K562 (cell line): ENCODE data around the gene TBC1D7. TPM values are rescaled to one million over a fixed set of nuclear protein-coding genes. Genes with fewer than 3 reads are reported as not detected.

Experiments
- ARHGAP35 ChIP-seq: fragments of 450-650 bp; IDR thresholded peaks from 2 replicates; pipeline ENCODE4 v1.6.1; 2018; ENCODE audit not compliant: partially characterized antibody
- ARNT ChIP-seq, 2 experiments: fragments of 450-650 bp; IDR thresholded peaks; 2 replicates each; pipeline ENCODE4 v1.6.1; 2016; ENCODE audit warnings: mild to moderate bottlenecking in 1 of 2
- CBFA2T2 ChIP-seq: fragments of 450-650 bp; conservative IDR thresholded peaks from 2 replicates; pipeline ENCODE4 v1.6.1; 2017; ENCODE audit warnings: mild to moderate bottlenecking
- ELF2 ChIP-seq: fragments of 250-450 bp; sonication (Bioruptor Pico); IDR thresholded peaks from 2 replicates; pipeline ENCODE4 v1.5.0; 2021; ENCODE audit warnings: mild to moderate bottlenecking
- HDAC1 ChIP-seq, 2 experiments: fragments of 450-650 bp; IDR thresholded peaks; 2 replicates each; pipeline ENCODE4 v1.6.1; 2016 to 2017; ENCODE audit warnings: inconsistent platforms in 1 of 2, mild to moderate bottlenecking in 1 of 2, moderate library complexity in 1 of 2
- MTA2 ChIP-seq: fragments of 450-650 bp; IDR thresholded peaks from 2 replicates; pipeline ENCODE4 v1.6.1; 2016; ENCODE audit warnings: low read depth
- NCOR1 ChIP-seq: fragments of 450-650 bp; IDR thresholded peaks from 2 replicates; pipeline ENCODE4 v1.6.1; 2016; ENCODE audit warnings: mild to moderate bottlenecking, moderate library complexity
- RHOXF2B ChIP-seq: fragments of 250-450 bp; sonication (Bioruptor Pico); conservative IDR thresholded peaks from 2 replicates; pipeline ENCODE4 v1.5.1; 2021
- SMAD4 ChIP-seq: fragments of 250-450 bp; sonication (Bioruptor Pico); conservative IDR thresholded peaks from 2 replicates; pipeline ENCODE4 v1.8.0; 2021; ENCODE audit warnings: inconsistent platforms, mild to moderate bottlenecking, moderate library complexity
- SMARCA4 ChIP-seq: fragments of 450-650 bp; IDR thresholded peaks from 2 replicates; pipeline ENCODE4 v1.6.1; 2016
- SMARCC2 ChIP-seq: fragments of 450-650 bp; IDR thresholded peaks from 2 replicates; pipeline ENCODE4 v1.6.1; 2017; ENCODE audit warnings: antibody characterized with exemption, moderate library complexity, mild to moderate bottlenecking, low read depth
- SP1 ChIP-seq: sonication (generic); formaldehyde crosslinking; IDR thresholded peaks from 2 replicates; pipeline ENCODE4 v1.8.1; 2022; ENCODE audit warnings: mild to moderate bottlenecking, missing genetic modification reagents
- TAF7 ChIP-seq: fragments of 450-650 bp; IDR thresholded peaks from 2 replicates; pipeline ENCODE4 v1.6.1; 2016; ENCODE audit warnings: missing genetic modification characterization, missing compliant biosample characterization
- TCF3 ChIP-seq: sonication (generic); formaldehyde crosslinking; IDR thresholded peaks from 2 replicates; pipeline ENCODE4 v1.4.0; 2020; ENCODE audit warnings: mild to moderate bottlenecking, missing genetic modification reagents
- TCF7 ChIP-seq: sonication (generic); IDR thresholded peaks from 2 replicates; pipeline ENCODE4 v1.6.1; 2016; ENCODE audit warnings: antibody characterized with exemption, borderline replicate concordance
- TEAD1 ChIP-seq, 2 experiments: fragments of 450-650 bp in 1 of 2; sonication (generic) in 1 of 2; formaldehyde crosslinking; IDR thresholded peaks; 2 replicates each; pipeline versions ENCODE4 v1.4.0 to v1.8.0; 2020 to 2022; ENCODE audit warnings: mild to moderate bottlenecking in 2 of 2, missing genetic modification reagents in 1 of 2
- YBX1 ChIP-seq: fragments of 450-650 bp; IDR thresholded peaks from 2 replicates; pipeline ENCODE4 v1.7.1; 2016; ENCODE audit warnings: mild to moderate bottlenecking
- polyA plus RNA-seq, 8 experiments: library from polyadenylated mRNA; depleted of rRNA in 4 of 8; stranded (reverse) in 5 of 8; unstranded in 3 of 8; fragments of >200 nt; fragmentation: Nextera tagmentation in 2 of 8; fragmentation: Illumina TruSeq in 1 of 8; extraction: Ambion mirVana in 2 of 8; extraction: Trizol in 1 of 8; gene quantifications; 2 replicates each; pipeline versions ENCODE4 v1.2.1 to v1.2.3, GENCODE V29; 2011 to 2014; ENCODE audit warnings: inconsistent platforms in 1 of 8, missing spikeins in 1 of 8
- total RNA-seq, 7 experiments: library from RNA; depleted of rRNA in 6 of 7; stranded (reverse); fragments of >200 nt in 6 of 7; fragmentation: Illumina TruSeq in 2 of 7; extraction: Trizol in 2 of 7; gene quantifications; 2 replicates each; pipeline versions ENCODE4 v1.2.1 to v1.2.3, GENCODE V29; 2011 to 2021; ENCODE audit warnings: low replicate concordance in 1 of 7
- TF ChIP-seq, protein P1 (sequence below), 2 experiments: fragments of 200-800 bp in 1 of 2; sonication (Bioruptor generic) in 1 of 2; sonication (generic) in 1 of 2; formaldehyde crosslinking in 1 of 2; IDR thresholded peaks in 1 of 2; conservative IDR thresholded peaks in 1 of 2; 2 replicates each; pipeline versions ENCODE4 v1.5.0 to v1.6.1; 2016 to 2020; ENCODE audit warnings: missing compliant biosample characterization in 1 of 2, missing genetic modification characterization in 1 of 2, missing genetic modification reagents in 1 of 2
- TF ChIP-seq, protein P2 (sequence below), 3 experiments: IDR thresholded peaks in 2 of 3; conservative IDR thresholded peaks in 1 of 3; 2 replicates each; pipeline ENCODE4 v1.5.1; 2011 to 2012; ENCODE audit warnings: low read length in 3 of 3, mild to moderate bottlenecking in 3 of 3, control low read depth in 2 of 3, improper control_type of control experiment in 1 of 3, inconsistent platforms in 1 of 3, low read depth in 1 of 3, mixed read lengths in 1 of 3, moderate library complexity in 1 of 3; ENCODE audit not compliant: insufficient read depth in 2 of 3
- TF ChIP-seq, protein P3 (sequence below): sonication (generic); formaldehyde crosslinking; IDR thresholded peaks from 2 replicates; pipeline ENCODE4 v1.9.0; 2022; ENCODE audit warnings: mild to moderate bottlenecking, missing genetic modification reagents
- TF ChIP-seq, protein P4 (sequence below): fragments of 200-800 bp; sonication (Bioruptor generic); IDR thresholded peaks from 2 replicates; pipeline ENCODE4 v1.6.1; 2016; ENCODE audit warnings: missing genetic modification characterization, missing compliant biosample characterization

The TBC1D7 gene
- total and polyA plus RNA-seq, 9 of the 15 experiments (the other 6 are each of a cell fraction or from before 2014, with no cell fraction given), result 49.4 to 107 (median 61.1) TPM

DNA sequence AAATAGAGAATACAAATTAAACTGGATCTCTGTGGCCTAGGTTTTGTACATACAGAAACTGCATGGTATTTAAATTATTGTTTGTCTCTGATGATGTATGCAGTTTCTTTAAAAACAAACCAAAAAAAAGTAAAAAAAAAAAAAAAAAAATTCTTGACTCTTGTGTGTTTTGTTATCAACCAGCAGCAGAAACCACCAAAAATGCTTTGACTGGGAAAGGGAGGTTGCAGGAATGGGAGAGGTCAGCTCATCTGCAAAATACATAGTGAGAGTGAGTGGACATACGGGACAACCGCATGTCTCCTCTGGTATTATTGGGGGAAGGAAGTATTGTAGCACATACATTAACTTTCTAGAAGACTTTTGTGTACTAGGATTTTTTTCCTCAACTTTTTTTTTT lies 38.0 kb downstream of the TBC1D7 start (continued):
- TF ChIP-seq NCOR1, result peak; percentile 67
- TF ChIP-seq TAF7 (tag), result no peak
- TF ChIP-seq, protein P1, sequence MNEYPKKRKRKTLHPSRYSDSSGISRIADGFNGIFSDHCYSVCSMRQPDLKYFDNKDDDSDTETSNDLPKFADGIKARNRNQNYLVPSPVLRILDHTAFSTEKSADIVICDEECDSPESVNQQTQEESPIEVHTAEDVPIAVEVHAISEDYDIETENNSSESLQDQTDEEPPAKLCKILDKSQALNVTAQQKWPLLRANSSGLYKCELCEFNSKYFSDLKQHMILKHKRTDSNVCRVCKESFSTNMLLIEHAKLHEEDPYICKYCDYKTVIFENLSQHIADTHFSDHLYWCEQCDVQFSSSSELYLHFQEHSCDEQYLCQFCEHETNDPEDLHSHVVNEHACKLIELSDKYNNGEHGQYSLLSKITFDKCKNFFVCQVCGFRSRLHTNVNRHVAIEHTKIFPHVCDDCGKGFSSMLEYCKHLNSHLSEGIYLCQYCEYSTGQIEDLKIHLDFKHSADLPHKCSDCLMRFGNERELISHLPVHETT (CRISPR knock-in tag; conservative IDR thresholded peaks at IDR 0.05 in 1 of 2, IDR thresholded peaks at IDR 0.05 in 1 of 2), result 0 out of 4 replicates have a peak, but pooled peaks of 1 of the 2 experiments have one; percentile 26
- TF ChIP-seq, protein P2, sequence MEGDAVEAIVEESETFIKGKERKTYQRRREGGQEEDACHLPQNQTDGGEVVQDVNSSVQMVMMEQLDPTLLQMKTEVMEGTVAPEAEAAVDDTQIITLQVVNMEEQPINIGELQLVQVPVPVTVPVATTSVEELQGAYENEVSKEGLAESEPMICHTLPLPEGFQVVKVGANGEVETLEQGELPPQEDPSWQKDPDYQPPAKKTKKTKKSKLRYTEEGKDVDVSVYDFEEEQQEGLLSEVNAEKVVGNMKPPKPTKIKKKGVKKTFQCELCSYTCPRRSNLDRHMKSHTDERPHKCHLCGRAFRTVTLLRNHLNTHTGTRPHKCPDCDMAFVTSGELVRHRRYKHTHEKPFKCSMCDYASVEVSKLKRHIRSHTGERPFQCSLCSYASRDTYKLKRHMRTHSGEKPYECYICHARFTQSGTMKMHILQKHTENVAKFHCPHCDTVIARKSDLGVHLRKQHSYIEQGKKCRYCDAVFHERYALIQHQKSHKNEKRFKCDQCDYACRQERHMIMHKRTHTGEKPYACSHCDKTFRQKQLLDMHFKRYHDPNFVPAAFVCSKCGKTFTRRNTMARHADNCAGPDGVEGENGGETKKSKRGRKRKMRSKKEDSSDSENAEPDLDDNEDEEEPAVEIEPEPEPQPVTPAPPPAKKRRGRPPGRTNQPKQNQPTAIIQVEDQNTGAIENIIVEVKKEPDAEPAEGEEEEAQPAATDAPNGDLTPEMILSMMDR (IDR thresholded peaks at IDR 0.05 in 2 of 3, conservative IDR thresholded peaks at IDR 0.05 in 1 of 3; ENCODE audit: insufficient read depth in 2 of 3, low read depth in 1 of 3, low read length in 3 of 3), result no peak
- peak; percentile 61; the same call in 1 of the 2 replicates for TF ChIP-seq SMARCC2
- TF ChIP-seq ARHGAP35, result no peak
- TF ChIP-seq HDAC1 (IDR thresholded peaks at IDR 0.05), result peak in 1 of 2 experiments; percentile 58; a peak in 1 of 4 replicates
- peak; percentile 54 for TF ChIP-seq MTA2
- no peak for TF ChIP-seq YBX1
- no peak for TF ChIP-seq SMAD4
- TF ChIP-seq RHOXF2B, result no peak
- no peak for TF ChIP-seq TCF7
- TF ChIP-seq ELF2 (CRISPR knock-in tag), result no peak
- TF ChIP-seq SMARCA4, result peak; percentile 81
- TF ChIP-seq TEAD1 (CRISPR knock-in tag; IDR thresholded peaks at IDR 0.05), result peak in 1 of 2 experiments; percentile 79; a peak in 2 of 4 replicates
- TF ChIP-seq SP1 (CRISPR knock-in tag), result no peak
- TF ChIP-seq, protein P3, sequence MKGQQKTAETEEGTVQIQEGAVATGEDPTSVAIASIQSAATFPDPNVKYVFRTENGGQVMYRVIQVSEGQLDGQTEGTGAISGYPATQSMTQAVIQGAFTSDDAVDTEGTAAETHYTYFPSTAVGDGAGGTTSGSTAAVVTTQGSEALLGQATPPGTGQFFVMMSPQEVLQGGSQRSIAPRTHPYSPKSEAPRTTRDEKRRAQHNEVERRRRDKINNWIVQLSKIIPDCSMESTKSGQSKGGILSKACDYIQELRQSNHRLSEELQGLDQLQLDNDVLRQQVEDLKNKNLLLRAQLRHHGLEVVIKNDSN (CRISPR knock-in tag), result no peak
- TF ChIP-seq, protein P4, sequence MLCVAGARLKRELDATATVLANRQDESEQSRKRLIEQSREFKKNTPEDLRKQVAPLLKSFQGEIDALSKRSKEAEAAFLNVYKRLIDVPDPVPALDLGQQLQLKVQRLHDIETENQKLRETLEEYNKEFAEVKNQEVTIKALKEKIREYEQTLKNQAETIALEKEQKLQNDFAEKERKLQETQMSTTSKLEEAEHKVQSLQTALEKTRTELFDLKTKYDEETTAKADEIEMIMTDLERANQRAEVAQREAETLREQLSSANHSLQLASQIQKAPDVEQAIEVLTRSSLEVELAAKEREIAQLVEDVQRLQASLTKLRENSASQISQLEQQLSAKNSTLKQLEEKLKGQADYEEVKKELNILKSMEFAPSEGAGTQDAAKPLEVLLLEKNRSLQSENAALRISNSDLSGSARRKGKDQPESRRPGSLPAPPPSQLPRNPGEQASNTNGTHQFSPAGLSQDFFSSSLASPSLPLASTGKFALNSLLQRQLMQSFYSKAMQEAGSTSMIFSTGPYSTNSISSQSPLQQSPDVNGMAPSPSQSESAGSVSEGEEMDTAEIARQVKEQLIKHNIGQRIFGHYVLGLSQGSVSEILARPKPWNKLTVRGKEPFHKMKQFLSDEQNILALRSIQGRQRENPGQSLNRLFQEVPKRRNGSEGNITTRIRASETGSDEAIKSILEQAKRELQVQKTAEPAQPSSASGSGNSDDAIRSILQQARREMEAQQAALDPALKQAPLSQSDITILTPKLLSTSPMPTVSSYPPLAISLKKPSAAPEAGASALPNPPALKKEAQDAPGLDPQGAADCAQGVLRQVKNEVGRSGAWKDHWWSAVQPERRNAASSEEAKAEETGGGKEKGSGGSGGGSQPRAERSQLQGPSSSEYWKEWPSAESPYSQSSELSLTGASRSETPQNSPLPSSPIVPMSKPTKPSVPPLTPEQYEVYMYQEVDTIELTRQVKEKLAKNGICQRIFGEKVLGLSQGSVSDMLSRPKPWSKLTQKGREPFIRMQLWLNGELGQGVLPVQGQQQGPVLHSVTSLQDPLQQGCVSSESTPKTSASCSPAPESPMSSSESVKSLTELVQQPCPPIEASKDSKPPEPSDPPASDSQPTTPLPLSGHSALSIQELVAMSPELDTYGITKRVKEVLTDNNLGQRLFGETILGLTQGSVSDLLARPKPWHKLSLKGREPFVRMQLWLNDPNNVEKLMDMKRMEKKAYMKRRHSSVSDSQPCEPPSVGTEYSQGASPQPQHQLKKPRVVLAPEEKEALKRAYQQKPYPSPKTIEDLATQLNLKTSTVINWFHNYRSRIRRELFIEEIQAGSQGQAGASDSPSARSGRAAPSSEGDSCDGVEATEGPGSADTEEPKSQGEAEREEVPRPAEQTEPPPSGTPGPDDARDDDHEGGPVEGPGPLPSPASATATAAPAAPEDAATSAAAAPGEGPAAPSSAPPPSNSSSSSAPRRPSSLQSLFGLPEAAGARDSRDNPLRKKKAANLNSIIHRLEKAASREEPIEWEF (CRISPR knock-in tag), result no peak
- TF ChIP-seq ARNT (IDR thresholded peaks at IDR 0.05), result 0 out of 4 replicates have a peak, but pooled peaks have one; percentile 20 to 37
- TF ChIP-seq TCF3 (CRISPR knock-in tag), result peak; percentile 85
- peak; percentile 61 for TF ChIP-seq CBFA2T2
